Breast epithelium (tissue), 4 donors: ENCODE measurements around the gene CRAMP1. TPM values are rescaled to one million over a fixed set of nuclear protein-coding genes. Genes with fewer than 3 reads are reported as not detected.
A peak's percentile ranks its signal among the peaks of the same experiment; 100 is the strongest.

ENCODE experiments used
- DNase-seq, 2 donors: peaks; one replicate each; pipeline ENCODE4 v3.0.0-alpha.2; 2019; ENCODE audit warnings: low spot score in 2 of 2
- H3K27ac ChIP-seq, 2 donors: fragments of 200-600 bp; sonication (generic) in 1 of 2; one replicate each; pipeline ENCODE4 v1.5.1; 2016 to 2019; ENCODE audit warnings: mild to moderate bottlenecking in 1 of 2
- H3K27me3 ChIP-seq, 2 donors: fragments of 200-600 bp; sonication (generic) in 1 of 2; one replicate each; pipeline versions ENCODE4 v1.5.1 to v1.6.0; 2017 to 2019; ENCODE audit warnings: control low read depth in 1 of 2, mild to moderate bottlenecking in 1 of 2
- H3K36me3 ChIP-seq: fragments of 200-600 bp; one replicate; pipeline ENCODE4 v1.5.1; 2019
- H3K4me1 ChIP-seq, 2 donors: fragments of 200-600 bp; sonication (generic); one replicate each; pipeline ENCODE4 v1.5.1; 2016 to 2019; ENCODE audit warnings: control low read depth in 1 of 2
- H3K4me3 ChIP-seq, 3 donors: fragments of 200-600 bp; sonication (generic); 1 replicate in 2 of 3; 2 replicates in 1 of 3; pipeline ENCODE4 v1.5.1; 2016 to 2019; ENCODE audit warnings: mild to moderate bottlenecking in 3 of 3, moderate library complexity in 2 of 3
- H3K9me3 ChIP-seq, 2 donors: fragments of 200-600 bp; sonication (generic) in 1 of 2; one replicate each; pipeline ENCODE4 v1.5.1; 2016 to 2019; ENCODE audit warnings: control low read depth in 1 of 2
- POLR2A ChIP-seq: fragments of 450-650 bp; IDR thresholded peaks from one replicate; pipeline ENCODE4 v1.6.1; 2016; ENCODE audit warnings: antibody characterized with exemption, mild to moderate bottlenecking, moderate library complexity
- POLR2AphosphoS5 ChIP-seq, 3 donors: sonication (generic); formaldehyde crosslinking; IDR thresholded peaks; one replicate each; pipeline ENCODE4 v1.6.1; 2017; ENCODE audit warnings: antibody characterized with exemption in 3 of 3
- intact Hi-C: fragments of 100-400 bp; cut with DNase I; formaldehyde crosslinking; loops from one replicate; pipeline ENCODE4 v1.15.1; 2023; ENCODE audit warnings: low total_unique reads
- total RNA-seq, 3 donors: library from RNA; depleted of rRNA; stranded (reverse); fragments of >200 nt; gene quantifications; one replicate each; pipeline ENCODE4 v1.1.0, GENCODE V29; 2016
- TF ChIP-seq, protein P1 (sequence below), 3 donors: fragments of 450-650 bp; IDR thresholded peaks; one replicate each; pipeline ENCODE4 v1.5.1; 2016 to 2017; ENCODE audit warnings: antibody characterized with exemption in 3 of 3, mild to moderate bottlenecking in 3 of 3, moderate library complexity in 3 of 3

The CRAMP1 gene
- total RNA-seq, 3 donors from 2014 or later: 9.6 to 13.8 (median 10.8) TPM

DNA sequence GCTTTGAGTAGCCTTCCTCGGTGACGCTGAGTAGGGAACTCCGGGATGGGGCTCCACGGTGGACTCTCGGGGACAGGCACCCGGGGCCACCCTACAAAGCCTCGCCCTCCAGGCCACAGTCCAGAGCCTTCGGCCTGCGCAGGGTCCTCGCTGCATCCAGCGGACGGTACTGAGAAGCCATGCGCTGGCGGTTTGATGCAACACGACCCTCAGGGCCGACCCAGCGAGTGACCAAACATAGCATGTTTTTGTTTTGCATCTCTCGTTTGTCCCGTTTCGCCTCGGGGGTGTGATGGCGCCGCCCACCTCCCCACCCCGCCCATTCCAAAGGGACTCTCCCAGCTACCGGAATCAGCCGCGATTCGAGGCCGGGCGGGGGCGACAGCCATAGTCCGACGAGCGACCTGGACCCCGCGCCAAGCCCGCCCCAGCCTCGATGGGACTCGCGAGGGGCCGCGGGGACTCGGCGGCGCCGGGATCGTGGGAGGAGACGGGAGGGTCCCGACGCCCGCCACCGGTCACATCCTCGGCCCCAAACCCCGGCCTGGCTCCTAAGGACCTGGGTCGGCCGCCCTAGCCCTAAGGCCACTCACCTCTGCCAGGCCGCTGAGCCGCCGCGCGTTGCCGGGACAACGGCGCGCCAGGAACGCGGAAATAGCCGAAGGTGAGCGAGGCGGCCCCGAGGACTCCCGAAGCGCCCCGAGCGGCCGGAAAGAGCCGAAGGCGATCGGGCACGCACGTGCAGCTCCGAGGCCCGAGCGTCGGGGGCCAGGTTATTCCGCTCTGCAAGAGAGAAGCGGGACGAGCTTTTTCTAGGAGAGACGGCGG is 1.9 kb upstream of the CRAMP1 start:
- Histone ChIP-seq H3K4me1 (peaks cover 0 to under 1% of the 10 kb centered on the region in 2 donors), H3K4me3 (peak overlapping the region; percentile 49 to 96 (median 88)), H3K27ac (peak overlapping the region; percentile 90 to 93), H3K9me3 (no peaks in the 10 kb centered on the region), H3K36me3 (no peaks in the 10 kb centered on the region), H3K27me3 (no peaks in the 10 kb centered on the region)
- intact Hi-C loops: no loop called here
- TF ChIP-seq, protein P1, sequence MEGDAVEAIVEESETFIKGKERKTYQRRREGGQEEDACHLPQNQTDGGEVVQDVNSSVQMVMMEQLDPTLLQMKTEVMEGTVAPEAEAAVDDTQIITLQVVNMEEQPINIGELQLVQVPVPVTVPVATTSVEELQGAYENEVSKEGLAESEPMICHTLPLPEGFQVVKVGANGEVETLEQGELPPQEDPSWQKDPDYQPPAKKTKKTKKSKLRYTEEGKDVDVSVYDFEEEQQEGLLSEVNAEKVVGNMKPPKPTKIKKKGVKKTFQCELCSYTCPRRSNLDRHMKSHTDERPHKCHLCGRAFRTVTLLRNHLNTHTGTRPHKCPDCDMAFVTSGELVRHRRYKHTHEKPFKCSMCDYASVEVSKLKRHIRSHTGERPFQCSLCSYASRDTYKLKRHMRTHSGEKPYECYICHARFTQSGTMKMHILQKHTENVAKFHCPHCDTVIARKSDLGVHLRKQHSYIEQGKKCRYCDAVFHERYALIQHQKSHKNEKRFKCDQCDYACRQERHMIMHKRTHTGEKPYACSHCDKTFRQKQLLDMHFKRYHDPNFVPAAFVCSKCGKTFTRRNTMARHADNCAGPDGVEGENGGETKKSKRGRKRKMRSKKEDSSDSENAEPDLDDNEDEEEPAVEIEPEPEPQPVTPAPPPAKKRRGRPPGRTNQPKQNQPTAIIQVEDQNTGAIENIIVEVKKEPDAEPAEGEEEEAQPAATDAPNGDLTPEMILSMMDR (IDR thresholded peaks at IDR 0.05): no peak
- no peak for TF ChIP-seq POLR2A
- TF ChIP-seq POLR2AphosphoS5 (IDR thresholded peaks at IDR 0.05): peak; percentile 28 to 55 (median 28)
- DNase-seq: peak; percentile 84 to 91

DNA sequence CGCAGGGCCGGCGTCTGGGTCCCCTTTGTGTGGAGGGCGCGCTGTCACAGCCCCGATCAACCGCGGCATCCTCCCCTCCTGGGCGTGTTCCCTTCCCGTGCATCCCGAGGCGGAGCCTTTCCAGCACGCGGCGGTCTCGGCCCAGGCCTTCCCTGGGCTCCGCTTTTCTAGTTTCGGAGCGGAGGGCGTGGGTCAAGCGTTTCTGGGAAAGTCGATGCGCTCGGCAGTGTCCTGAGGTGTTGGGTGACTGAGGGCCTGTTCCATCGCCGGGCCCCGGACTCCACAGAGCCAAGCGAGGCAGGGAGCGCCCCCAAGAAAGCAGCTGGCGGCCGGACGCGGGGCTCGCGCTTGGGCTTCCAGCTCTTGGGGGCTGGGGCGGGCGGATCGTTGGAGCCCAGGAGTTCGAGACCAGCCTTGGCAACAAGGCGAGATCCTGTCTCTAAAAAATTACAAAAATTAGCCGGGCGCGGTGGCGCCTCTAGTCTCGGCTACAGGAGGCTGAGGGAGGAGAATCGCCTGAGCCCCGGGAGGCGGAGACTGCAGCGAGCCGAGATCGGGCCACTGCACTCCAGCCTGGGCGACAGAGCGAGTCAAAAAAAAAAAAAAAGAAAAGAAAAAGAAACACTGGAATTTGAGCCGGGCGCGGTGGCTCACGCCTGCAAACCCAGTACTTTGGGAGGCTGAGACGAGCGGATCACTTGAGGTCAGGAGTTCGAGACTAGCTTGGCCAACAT is 1.1 kb upstream of the CRAMP1 start:
- Histone ChIP-seq H3K9me3 (no peaks in the 10 kb centered on the region), H3K27ac (peak overlapping the region; percentile 90 to 93), H3K36me3 (no peaks in the 10 kb centered on the region), H3K4me1 (peaks cover 0 to 2% of the 10 kb centered on the region in 2 donors), H3K27me3 (no peaks in the 10 kb centered on the region), H3K4me3 (peak overlapping the region; percentile 49 to 96 (median 88))
- TF ChIP-seq, protein P1 (IDR thresholded peaks at IDR 0.05): peak in 1 of 3 donors; percentile 5
- no peak for TF ChIP-seq POLR2A
- peak; percentile 30 to 61 for DNase-seq
- intact Hi-C loops: no loop called here

DNA sequence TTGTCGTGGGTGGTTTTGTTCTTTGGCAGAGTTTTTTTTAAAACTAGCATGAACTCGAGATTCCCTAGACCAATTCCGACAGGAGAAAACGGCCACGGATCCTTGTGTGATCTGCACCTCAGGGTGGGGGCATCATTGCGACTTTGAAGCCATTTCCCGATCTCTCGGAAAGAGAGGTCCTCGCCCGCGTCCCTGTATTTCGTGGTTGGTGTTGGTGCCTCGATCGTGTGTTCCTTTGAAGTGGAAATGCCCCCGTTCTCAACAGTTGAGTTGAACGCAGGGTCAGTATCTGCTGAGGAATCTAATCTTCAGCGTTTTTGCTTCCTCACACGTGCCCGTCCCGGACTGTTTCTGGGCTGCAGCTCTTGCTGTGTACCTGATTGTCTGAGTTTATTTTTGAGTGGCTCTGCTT is 1.1 kb downstream of the CRAMP1 start:
- intact Hi-C loops: no loop called here
- TF ChIP-seq POLR2AphosphoS5 (IDR thresholded peaks at IDR 0.05): no peak
- TF ChIP-seq POLR2A: no peak
- TF ChIP-seq, protein P1 (IDR thresholded peaks at IDR 0.05): no peak
- peaks cover 0 to 2% of the 10 kb centered on the region in 2 donors for H3K4me1 ChIP-seq
- H3K27ac ChIP-seq: peak overlapping the region in 1 of 2 donors; percentile 90
- H3K9me3 ChIP-seq: no peaks in the 10 kb centered on the region
- no peaks in the 10 kb centered on the region for H3K36me3 ChIP-seq
- no peak for DNase-seq
- no peaks in the 10 kb centered on the region for H3K27me3 ChIP-seq
- peak overlapping the region; percentile 87 to 96 (median 88) for H3K4me3 ChIP-seq

DNA sequence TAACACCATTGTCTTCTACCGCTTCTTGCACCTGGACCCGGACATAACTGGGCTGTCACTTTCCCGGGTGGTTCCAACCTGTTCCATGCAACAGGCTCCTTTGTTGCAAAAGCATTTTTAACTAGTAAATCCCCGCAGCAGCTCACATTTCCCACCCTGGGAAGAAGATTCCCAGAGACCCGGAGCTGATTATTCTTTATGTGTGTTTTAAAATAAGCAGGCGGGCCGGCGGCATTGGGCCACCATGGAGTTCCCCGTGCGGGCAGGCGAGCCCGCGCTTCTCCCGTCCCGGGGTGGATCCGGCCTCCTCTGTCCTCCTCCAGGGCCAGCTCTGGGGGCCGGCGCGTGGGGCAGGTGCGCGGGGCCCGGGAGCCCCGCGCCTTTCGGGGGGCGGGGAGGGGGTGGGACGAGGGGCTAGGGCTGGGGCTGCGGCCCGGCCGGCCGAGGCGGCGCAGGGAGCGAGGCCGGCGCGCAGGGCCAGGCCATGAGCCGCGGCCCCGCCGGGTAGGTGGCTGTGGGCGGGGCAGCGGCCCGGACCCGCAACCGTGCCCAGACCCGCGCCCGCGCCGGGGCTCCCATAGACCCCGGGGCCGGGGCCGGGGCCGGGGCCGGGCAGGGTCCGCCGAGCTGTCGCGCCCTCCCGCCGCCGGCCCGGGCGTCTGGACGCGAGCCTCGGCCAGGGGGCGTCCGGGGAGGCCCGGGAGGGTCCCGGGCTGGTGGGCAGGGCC is 1.7 kb downstream of the CRAMP1 start:
- Histone ChIP-seq H3K4me3 (peak overlapping the region; percentile 87 to 96 (median 88)), H3K27me3 (no peaks in the 10 kb centered on the region), H3K27ac (peak overlapping the region; percentile 87 to 90), H3K9me3 (no peaks in the 10 kb centered on the region), H3K4me1 (peaks cover 0 to 2% of the 10 kb centered on the region in 2 donors), H3K36me3 (no peaks in the 10 kb centered on the region)
- DNase-seq: no peak
- TF ChIP-seq POLR2AphosphoS5 (IDR thresholded peaks at IDR 0.05): no peak
- no peak for TF ChIP-seq POLR2A
- TF ChIP-seq, protein P1 (IDR thresholded peaks at IDR 0.05): no peak
- intact Hi-C loops: no loop called here
